GM12878 (cell line): ENCODE results near the gene SPPL3.
"Not testable (repeated sequence)": the region's sequence is repeated elsewhere in the genome, so short reads cannot be mapped to it uniquely, and the experiment has no call there.

Experiments
- HDAC2 ChIP-seq: fragments of 200-600 bp; sonication (generic); IDR thresholded peaks from 2 replicates; pipeline ENCODE4 v1.6.1; 2017
- POLR2A ChIP-seq: IDR thresholded peaks from 2 replicates; pipeline ENCODE4 v1.6.1; 2011; ENCODE audit warnings: low read depth, mild to moderate bottlenecking, low read length
- TAF1 ChIP-seq: IDR thresholded peaks from 2 replicates; pipeline ENCODE4 v1.6.1; 2011; ENCODE audit warnings: mild to moderate bottlenecking, low read depth, low read length, borderline replicate concordance
- YY1 ChIP-seq: IDR thresholded peaks from 2 replicates; pipeline ENCODE4 v1.6.1; 2011; ENCODE audit warnings: low read depth, mild to moderate bottlenecking, low read length

DNA sequence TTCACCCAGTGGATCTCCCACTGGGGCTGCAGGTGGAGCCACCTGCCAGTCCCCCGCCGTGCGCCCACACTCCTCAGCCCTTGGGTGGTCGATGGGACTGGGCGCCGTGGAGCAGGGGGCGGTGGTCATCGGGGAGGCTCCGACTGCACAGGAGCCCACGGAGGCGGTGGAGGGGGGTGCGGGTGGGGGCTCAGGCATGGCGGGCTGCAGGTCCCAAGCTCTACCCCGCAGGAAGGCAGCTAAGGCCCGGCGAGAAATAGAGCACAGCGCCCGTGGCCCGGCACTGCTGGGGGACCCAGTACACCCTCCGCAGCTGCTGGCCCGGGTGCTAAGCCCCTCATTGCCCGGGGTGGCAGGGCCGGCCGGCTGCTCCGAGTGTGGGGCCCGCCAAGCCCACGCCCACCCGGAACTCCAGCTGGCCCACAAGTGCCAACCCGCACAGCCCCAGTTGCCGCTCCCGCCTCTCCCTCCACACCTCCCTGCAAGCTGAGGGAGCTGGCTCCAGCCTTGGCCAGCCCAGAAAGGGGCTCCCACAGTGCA, 46.2 kb upstream of the SPPL3 start:
- TF ChIP-seq POLR2A, HDAC2, TAF1, YY1: not testable (repeated sequence)
